ENCODE measurements around the gene SULF2.
"Not testable (repeated sequence)": the region's sequence is repeated elsewhere in the genome, so short reads cannot be mapped to it uniquely, and the experiment has no call there.

Gene SULF2

DNA sequence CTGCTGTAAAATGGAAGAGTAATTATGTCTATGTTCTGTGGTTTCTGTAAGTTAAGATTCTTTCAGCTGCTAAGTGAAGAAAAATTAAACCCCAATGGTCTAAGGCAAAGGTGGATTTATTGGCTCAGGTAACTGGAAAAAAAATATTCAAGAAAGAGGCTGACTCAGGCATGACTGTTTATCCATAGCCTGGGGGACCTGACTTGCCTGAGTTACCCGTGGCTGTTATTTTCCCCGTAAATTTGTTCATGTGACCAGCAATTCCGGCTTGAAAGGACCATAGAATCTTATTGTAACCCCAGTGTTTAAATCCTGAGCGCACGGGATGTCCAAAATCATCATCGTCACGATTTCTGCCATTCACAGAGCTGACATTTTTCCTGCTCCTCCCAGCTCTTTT, 32.3 kb upstream of the SULF2 start:
- H2AFZ ChIP-seq (ENCODE audit: low read length, unreplicated experiment) = no peak overlapping the region

GRCh38 chr20:47816487-47817451, 31.5 kb upstream of the SULF2 start:
- H2AFZ ChIP-seq (ENCODE audit: low read length, unreplicated experiment) = no peak overlapping the region
- no peaks in the 10 kb centered on the region for H3K79me2 ChIP-seq (ENCODE audit: control insufficient read depth, insufficient read depth, low read length, unreplicated experiment)
- H3K27me3 ChIP-seq (ENCODE audit: insufficient read depth, low read length) = peaks cover 70% of the 10 kb centered on the region
- no peak overlapping the region for H3K27ac ChIP-seq (ENCODE audit: low read depth, low read length)
- no peak overlapping the region for H3K4me3 ChIP-seq (ENCODE audit: low read depth, low read length)
- no peaks in the 10 kb centered on the region for H3K4me1 ChIP-seq (ENCODE audit: control insufficient read depth, insufficient read depth, low read length, unreplicated experiment)
- H3K36me3 ChIP-seq (ENCODE audit: insufficient read depth, low read length) = no peaks in the 10 kb centered on the region

More for the DNA sequence above, 32.3 kb upstream of the SULF2 start:
- Histone ChIP-seq H3K4me1 (ENCODE audit: control insufficient read depth, insufficient read depth, low read length, unreplicated experiment) (no peaks in the 10 kb centered on the region), H3K79me2 (ENCODE audit: control insufficient read depth, insufficient read depth, low read length, unreplicated experiment) (no peaks in the 10 kb centered on the region), H3K27me3 (ENCODE audit: insufficient read depth, low read length) (peaks cover 67% of the 10 kb centered on the region), H3K27ac (ENCODE audit: low read depth, low read length) (no peak overlapping the region), H3K4me3 (ENCODE audit: low read depth, low read length) (no peak overlapping the region), H3K36me3 (ENCODE audit: insufficient read depth, low read length) (no peaks in the 10 kb centered on the region)

- Histone ChIP-seq H3K36me3 (ENCODE audit: insufficient read depth, low read length) (no peaks in the 10 kb centered on the region), H3K27me3 (ENCODE audit: insufficient read depth, low read length) (peaks cover 79% of the 10 kb centered on the region), H3K4me1 (ENCODE audit: control insufficient read depth, insufficient read depth, low read length, unreplicated experiment) (no peaks in the 10 kb centered on the region), H3K27ac (ENCODE audit: low read depth, low read length) (no peak overlapping the region), H3K4me3 (ENCODE audit: low read depth, low read length) (no peak overlapping the region), H3K79me2 (ENCODE audit: control insufficient read depth, insufficient read depth, low read length, unreplicated experiment) (no peaks in the 10 kb centered on the region), H2AFZ (ENCODE audit: low read length, unreplicated experiment) (no peak overlapping the region)
Measured at GRCh38 chr20:47815866-47816265, 30.6 kb upstream of the SULF2 start.

DNA sequence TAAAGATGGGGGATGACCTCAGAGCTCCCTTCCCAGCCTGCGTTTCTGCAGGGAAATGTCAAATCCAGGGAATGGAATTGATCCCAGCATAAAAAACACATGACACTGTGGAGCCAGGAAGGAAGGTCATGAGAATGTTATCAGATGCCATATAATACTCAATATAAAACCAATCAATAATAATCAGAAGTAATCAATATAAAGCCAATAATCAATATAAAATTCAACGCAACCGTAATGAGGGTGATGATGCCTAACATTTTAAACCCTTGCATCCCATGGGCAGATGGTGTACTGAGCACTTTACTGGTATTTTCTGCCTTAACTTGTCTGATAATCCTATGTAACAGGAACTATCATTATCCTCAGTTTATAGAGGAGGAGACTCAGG, 30.1 kb upstream of the SULF2 start:
- Histone ChIP-seq H3K27ac (ENCODE audit: low read depth, low read length) (no peak overlapping the region), H2AFZ (ENCODE audit: low read length, unreplicated experiment) (no peak overlapping the region), H3K4me3 (ENCODE audit: low read depth, low read length) (no peak overlapping the region), H3K79me2 (ENCODE audit: control insufficient read depth, insufficient read depth, low read length, unreplicated experiment) (no peaks in the 10 kb centered on the region), H3K4me1 (ENCODE audit: control insufficient read depth, insufficient read depth, low read length, unreplicated experiment) (no peaks in the 10 kb centered on the region), H3K27me3 (ENCODE audit: insufficient read depth, low read length) (peaks cover 83% of the 10 kb centered on the region), H3K36me3 (ENCODE audit: insufficient read depth, low read length) (no peaks in the 10 kb centered on the region)

DNA sequence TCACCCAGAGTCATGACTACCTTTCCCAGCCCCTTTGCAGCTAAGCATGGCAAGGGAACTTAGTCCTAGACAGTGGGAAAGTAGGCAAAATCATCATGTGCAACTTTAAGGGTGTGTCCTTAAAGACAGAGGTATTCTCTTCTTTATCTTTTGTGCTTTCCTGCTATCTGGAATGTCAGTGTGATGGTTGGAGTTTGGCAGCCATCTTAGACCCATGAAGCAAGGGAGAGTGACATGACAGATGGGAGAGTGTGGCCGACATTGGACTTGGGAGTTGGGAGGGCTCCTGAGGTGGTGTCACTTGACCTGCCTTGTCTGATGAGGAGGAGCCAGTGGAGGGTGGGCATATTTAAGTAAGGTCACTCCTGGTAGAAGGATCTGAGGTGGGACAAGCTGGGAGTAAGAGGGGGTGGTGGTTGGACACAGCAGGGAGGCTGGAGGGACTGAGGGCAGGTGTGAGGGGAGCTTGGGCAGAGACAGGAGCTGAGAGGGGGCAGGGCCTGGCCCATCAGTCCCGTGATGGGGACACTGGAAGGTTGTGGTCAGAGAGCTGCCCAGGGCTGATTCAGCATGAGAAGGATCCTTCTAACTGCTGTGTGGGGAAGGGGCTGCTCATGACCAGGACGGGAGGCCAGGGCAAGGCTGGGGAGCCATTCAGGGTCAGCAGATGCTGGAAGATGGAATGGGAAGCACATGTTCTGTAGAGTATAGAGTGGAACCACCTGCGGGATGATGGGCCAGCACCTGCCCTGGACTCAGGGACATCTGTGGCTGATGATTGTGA, 29.5 kb upstream of the SULF2 start:
- H3K79me2 ChIP-seq (ENCODE audit: control insufficient read depth, insufficient read depth, low read length, unreplicated experiment) = no peaks in the 10 kb centered on the region
- no peak overlapping the region for H3K4me3 ChIP-seq (ENCODE audit: low read depth, low read length)
- no peak overlapping the region for H3K27ac ChIP-seq (ENCODE audit: low read depth, low read length)
- H3K4me1 ChIP-seq (ENCODE audit: control insufficient read depth, insufficient read depth, low read length, unreplicated experiment) = no peaks in the 10 kb centered on the region
- H3K36me3 ChIP-seq (ENCODE audit: insufficient read depth, low read length) = no peaks in the 10 kb centered on the region
- no peak overlapping the region for H2AFZ ChIP-seq (ENCODE audit: low read length, unreplicated experiment)
- H3K27me3 ChIP-seq (ENCODE audit: insufficient read depth, low read length) = peaks cover 89% of the 10 kb centered on the region

GRCh38 chr20:47810721-47811347, 25.6 kb upstream of the SULF2 start:
- no peaks in the 10 kb centered on the region for H3K36me3 ChIP-seq (ENCODE audit: insufficient read depth, low read length)
- no peak overlapping the region for H3K27ac ChIP-seq (ENCODE audit: low read depth, low read length)
- H3K4me1 ChIP-seq (ENCODE audit: control insufficient read depth, insufficient read depth, low read length, unreplicated experiment) = no peaks in the 10 kb centered on the region

GRCh38 chr20:47810116-47810677, 24.9 kb upstream of the SULF2 start:
- H3K79me2 ChIP-seq (ENCODE audit: control insufficient read depth, insufficient read depth, low read length, unreplicated experiment) = no peaks in the 10 kb centered on the region
- peaks cover 84% of the 10 kb centered on the region for H3K27me3 ChIP-seq (ENCODE audit: insufficient read depth, low read length)
- H3K36me3 ChIP-seq (ENCODE audit: insufficient read depth, low read length) = no peaks in the 10 kb centered on the region
- H3K27ac ChIP-seq (ENCODE audit: low read depth, low read length) = no peak overlapping the region
- H3K4me1 ChIP-seq (ENCODE audit: control insufficient read depth, insufficient read depth, low read length, unreplicated experiment) = no peaks in the 10 kb centered on the region
- no peak overlapping the region for H2AFZ ChIP-seq (ENCODE audit: low read length, unreplicated experiment)
- no peak overlapping the region for H3K4me3 ChIP-seq (ENCODE audit: low read depth, low read length)

More at GRCh38 chr20:47810721-47811347, 25.6 kb upstream of the SULF2 start:
- Histone ChIP-seq H2AFZ (ENCODE audit: low read length, unreplicated experiment) (no peak overlapping the region), H3K79me2 (ENCODE audit: control insufficient read depth, insufficient read depth, low read length, unreplicated experiment) (no peaks in the 10 kb centered on the region), H3K27me3 (ENCODE audit: insufficient read depth, low read length) (peaks cover 84% of the 10 kb centered on the region), H3K4me3 (ENCODE audit: low read depth, low read length) (no peak overlapping the region)

DNA sequence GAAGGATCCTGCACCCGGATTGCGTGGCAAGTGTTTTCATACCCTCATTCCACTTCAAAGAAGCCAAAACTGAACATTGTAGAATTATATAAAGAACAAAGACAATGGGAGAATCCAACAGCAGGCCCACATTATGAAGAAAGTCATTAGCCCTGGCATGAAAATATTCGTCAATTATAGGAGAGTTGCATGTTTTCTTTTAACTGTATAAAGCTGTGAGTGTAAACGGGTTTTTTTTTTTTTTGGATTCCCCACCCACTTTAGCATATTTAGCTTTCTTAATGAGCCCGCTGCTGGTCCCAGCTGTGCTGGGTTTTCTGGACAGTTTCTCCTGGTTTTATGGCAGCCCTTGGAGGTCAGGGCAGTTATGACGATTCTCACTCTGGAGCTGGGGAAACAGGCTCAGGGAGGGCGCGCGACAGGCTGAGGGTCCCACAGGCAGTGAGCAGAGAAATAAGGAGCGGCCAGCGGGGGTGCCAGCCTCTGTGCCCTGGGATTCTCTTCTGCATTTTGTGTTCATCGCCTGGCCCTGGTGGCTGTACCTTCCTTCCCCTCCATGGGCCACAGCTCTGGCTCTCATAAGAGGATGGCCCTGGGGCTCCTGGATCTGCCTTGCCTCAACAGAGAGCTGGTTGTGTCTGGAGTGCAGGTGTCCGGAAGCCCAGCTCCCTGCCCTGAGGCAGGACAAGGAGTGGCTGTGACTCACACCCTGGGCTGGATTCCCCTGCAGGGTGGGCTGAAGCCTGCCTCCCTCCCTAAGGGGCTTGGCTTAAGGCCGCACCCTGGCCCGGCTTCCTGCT, 24.1 kb upstream of the SULF2 start:
- H3K4me3 ChIP-seq (ENCODE audit: low read depth, low read length) = no peak overlapping the region
- H3K27ac ChIP-seq (ENCODE audit: low read depth, low read length) = no peak overlapping the region
- no peaks in the 10 kb centered on the region for H3K79me2 ChIP-seq (ENCODE audit: control insufficient read depth, insufficient read depth, low read length, unreplicated experiment)
- no peaks in the 10 kb centered on the region for H3K36me3 ChIP-seq (ENCODE audit: insufficient read depth, low read length)
- H3K4me1 ChIP-seq (ENCODE audit: control insufficient read depth, insufficient read depth, low read length, unreplicated experiment) = no peaks in the 10 kb centered on the region
- H3K27me3 ChIP-seq (ENCODE audit: insufficient read depth, low read length) = peaks cover 77% of the 10 kb centered on the region
- H2AFZ ChIP-seq (ENCODE audit: low read length, unreplicated experiment) = no peak overlapping the region

GRCh38 chr20:47805951-47806350, 20.7 kb upstream of the SULF2 start:
- Histone ChIP-seq H3K4me1 (ENCODE audit: control insufficient read depth, insufficient read depth, low read length, unreplicated experiment) (no peaks in the 10 kb centered on the region), H3K79me2 (ENCODE audit: control insufficient read depth, insufficient read depth, low read length, unreplicated experiment) (no peaks in the 10 kb centered on the region), H3K4me3 (ENCODE audit: low read depth, low read length) (no peak overlapping the region), H3K27ac (ENCODE audit: low read depth, low read length) (no peak overlapping the region), H2AFZ (ENCODE audit: low read length, unreplicated experiment) (no peak overlapping the region), H3K27me3 (ENCODE audit: insufficient read depth, low read length) (peaks cover 43% of the 10 kb centered on the region), H3K36me3 (ENCODE audit: insufficient read depth, low read length) (no peaks in the 10 kb centered on the region)

- not testable (repeated sequence) for H3K79me2 ChIP-seq (ENCODE audit: control insufficient read depth, insufficient read depth, low read length, unreplicated experiment); H3K36me3 ChIP-seq (ENCODE audit: insufficient read depth, low read length); H3K4me1 ChIP-seq (ENCODE audit: control insufficient read depth, insufficient read depth, low read length, unreplicated experiment); H3K27ac ChIP-seq (ENCODE audit: low read depth, low read length); H2AFZ ChIP-seq (ENCODE audit: low read length, unreplicated experiment); H3K4me3 ChIP-seq (ENCODE audit: low read depth, low read length)
- peaks cover 33% of the 10 kb centered on the region for H3K27me3 ChIP-seq (ENCODE audit: insufficient read depth, low read length)
Measured at GRCh38 chr20:47804972-47805371, 19.7 kb upstream of the SULF2 start.

All from ACC112 (cell line).